Fibroblast of peridontal ligament (primary cell): ENCODE data around the gene SNAI1.

Experiments used
- DNase-seq: peaks from one replicate; pipeline ENCODE4 v3.0.0-alpha.2; 2010; ENCODE audit errors: extremely low read depth

SNAI1 gene

DNA sequence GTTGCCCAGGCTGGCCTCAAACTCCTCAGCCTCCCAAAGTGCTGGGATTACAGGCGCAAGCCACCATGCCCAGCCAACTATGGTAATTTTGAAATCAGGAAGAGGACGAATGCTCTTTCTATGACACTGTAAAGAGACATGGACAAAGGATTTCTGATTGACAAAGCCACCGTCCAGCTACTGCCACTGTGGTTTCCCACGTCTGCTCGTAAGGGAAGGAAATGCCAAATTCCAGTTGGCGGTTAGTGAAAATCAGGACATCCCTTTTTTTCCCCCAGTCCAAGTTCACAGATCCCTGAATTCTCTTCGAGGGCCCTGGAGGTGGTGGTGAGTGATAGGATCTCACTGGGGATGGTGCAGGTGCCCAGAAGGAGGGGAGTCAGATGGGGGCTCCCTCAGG lies 31.2 kb downstream of the SNAI1 start:
- no peak for DNase-seq

DNA sequence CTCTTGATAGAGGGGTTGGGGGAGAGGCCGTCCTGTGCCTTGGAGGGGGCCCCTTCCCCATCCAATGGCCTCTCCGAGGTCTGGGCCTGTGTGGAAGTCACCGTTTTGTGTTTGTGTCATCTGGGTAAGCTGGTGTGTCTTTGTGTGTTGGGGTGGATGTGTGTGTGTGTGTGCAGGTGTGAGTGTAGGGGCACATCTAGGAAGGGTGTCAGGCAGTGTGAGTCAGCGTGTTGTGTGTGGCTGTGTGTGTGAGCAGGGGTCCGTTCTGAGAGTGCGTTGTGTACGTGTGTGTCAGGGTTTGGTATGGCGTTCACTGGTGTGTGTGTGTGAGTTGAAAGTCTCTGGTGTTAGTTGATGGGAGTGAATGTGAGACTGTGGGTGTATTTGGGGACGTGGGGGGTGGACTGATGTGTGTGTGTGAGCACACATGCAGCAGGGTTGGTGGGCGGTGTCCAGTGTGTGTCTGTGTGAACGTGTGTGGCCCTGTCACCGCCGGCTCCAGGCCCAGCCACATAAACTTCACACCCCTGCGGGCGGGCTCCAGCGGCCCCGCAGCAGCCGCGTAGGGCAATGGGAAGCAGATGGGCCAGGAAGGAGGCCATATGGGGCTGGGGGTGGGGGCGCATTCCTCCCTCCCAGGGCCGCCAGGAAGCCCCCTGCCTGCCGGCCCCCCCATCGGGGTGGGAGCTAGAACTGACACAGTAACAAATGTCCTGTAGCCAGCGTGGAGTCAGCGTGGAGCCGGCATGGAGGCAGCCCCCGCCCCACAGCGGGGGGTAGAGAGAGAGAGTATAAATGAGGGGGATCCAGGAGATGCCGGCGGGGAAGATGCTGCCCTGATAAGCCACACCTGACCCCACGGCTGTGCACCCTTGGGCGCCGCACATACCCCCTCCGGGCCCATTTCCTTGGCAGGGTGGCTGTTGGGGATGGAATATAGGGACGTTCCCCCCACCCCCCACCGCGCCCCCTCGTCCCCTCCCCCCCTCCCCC lies 32.1 kb downstream of the SNAI1 start:
- DNase-seq: no peak

DNA sequence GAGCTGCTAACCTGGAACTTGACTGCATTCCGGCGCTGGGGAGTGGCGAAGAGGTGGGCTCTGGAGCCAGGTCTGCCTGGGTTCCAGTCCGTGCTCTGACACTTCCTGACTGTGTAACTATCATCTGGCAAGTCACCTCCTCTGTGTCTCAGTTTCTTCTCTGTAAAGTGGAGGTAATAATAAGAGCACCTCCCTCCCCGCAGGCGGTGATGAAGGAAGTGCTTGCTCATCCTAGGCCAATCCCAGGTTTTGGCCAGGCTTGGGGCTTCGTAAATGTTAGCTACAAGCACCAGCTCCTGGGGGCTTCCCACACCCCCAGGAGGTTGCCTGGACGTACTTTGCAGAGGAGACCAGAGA lies 32.8 kb downstream of the SNAI1 start:
- no peak for DNase-seq

DNA sequence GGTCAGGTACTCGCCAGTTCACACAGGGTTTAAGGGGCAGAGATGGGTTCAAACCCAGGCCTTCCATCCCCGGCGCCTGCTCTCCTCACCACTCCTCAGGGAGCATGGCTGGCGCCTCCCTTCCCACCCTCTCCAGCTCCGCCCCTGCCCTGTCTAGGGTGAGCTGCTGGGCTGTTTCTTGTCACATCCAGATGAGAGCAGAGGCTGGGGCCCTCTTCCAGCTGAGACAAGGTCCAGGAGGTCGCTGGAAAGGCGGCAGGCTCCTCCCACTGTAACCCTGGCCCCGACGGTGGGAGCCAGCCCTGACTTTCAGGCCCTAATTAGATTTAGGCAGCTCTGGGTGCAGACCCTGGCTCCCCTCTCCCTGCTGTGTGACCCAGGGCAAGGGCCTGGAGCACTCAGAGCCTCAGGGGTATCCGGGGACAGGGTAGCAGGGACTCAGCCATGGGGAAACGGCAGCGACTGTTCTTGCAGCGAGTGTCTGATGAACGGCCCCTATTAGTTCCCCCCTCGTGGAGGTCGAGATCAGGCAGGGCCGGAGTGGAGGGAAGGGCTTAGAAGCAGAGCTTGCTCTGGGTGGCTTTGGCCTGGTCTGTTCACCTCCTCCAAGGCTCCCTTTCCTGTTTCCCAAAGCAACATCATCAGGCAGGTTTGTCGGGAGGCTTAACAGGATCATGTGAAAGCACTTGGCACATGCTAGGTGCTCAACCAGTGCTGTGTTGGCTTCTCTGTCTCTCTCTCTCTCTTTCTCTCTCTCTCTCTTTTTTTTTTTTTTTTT lies 33.4 kb downstream of the SNAI1 start:
- no peak for DNase-seq

DNA sequence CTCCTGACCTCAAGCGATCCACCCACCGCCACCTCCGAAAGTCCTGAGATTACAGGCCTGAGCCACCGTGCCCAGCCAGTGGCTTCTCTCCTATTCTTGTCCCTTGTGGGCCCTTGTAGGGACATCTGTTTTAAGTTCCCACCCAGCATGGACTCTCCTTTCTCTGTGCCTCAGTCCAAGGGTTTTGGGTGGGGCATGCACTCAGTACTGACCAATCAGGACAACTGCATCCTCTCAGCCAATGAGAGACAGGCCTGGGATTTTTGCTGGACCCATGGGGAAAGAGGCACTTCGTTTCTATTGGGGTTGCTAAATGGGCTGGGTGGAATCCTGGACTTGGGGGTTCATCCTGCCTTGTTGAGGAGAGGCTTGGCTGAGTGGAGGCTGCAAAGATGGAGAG lies 34.4 kb downstream of the SNAI1 start:
- no peak for DNase-seq

DNA sequence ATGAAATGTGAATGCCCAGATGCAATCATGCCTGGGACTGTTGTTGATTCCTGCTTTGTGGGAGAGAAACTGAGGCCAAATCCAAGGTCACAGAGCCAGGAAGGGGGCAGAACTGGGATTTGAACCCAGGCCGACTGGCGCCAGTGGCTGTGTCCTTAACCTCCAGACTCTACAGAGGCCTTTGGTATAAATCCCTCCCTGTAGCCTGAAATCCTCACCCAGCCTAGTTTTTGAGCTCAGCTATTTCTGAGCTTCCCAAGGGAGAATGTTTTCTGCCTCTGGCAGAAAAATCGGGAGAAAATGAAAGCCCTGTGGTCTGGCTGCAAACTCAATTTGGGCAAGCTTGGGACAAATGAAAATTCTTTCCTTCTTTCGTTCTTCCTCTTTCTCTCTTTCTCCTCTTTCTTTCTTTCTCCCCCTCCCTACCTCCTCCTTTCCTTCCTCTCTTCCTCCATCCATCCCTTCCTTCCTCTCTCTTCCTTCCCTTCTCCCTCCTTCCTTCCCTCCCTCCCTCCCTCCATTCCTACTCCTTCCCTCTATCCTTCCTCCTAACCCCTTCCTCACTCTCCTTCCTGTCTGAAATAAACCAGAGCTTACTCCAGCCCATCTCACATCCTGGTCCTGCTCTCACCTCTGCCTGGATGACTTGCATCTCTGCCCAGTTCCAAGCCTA lies 34.9 kb downstream of the SNAI1 start:
- peak; percentile 85 for DNase-seq

DNA sequence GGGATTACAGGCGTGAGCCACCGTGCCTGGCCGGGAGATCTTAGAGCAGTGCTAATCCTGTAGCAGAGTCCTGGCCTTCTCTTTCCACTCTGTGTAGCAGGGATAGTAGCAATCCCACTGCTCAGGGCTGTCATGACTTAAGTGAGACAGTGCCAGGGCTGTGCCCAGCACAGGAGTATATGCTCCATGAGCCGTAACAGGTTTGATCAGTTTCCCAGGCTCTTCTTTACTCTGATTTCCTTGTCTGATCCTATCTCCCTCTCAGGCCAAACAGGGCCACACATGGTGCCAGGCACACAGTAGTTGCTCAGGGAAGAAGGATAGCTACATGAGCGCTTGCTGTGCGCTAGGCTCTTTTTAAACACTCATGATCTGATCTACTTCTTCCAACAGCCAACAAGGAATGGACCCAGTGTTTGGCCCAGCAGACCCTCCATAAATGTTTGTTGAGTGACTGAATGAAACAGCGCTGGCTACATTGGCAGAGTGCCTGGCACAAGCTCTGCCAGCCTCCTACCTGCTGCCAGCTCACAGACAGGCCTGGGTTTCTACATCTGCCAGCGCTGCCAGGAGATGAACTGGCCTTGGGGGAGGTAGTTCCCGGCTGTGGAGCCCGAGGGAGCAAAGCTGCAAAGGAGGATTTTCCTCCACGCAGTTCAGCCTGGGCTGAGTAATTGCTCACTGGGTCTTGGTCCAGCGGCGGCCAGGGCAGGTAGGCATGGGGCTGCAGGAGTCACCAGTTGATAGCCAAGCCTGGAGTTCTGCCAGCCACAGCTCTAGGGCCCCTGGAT lies 36.9 kb downstream of the SNAI1 start:
- no peak for DNase-seq

DNA sequence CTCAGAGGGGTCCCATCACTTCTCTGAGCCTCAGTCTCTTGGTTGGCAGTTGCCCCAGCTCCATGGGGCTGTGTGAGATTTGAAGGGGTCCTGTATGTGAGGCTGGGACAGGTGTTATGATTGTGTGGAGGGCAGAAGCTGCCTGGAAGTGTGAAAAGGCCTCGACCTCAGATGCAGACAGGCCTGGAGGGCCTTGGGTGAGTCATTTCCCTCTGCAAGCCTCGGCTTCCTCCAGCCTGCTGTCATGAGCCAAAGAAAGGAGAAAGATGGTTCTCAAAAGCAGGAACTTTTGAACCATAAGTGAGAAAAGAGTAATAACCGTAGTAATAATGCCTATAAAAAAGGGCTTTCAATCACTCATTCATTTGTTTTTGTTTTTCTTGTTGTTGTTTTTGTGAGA lies 37.5 kb downstream of the SNAI1 start:
- DNase-seq: no peak

DNA sequence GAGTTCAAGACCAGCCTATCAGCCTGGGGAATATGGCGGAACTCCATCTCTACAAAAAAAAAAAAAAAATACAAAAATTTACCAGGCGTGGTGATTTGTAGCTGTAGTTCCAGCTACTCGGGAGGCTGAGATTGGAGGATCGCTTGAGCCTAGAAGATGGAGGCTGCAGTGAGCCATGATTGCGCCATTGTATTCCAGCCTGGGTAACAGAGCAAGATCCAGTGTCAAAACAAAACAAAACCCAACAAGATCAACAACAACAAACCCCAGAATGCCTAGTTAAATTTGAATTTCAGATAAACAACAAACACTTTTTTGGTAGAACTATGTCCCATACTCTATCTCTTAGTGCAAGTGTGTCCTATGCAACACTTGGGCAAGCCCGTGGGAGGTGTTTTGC lies 39.9 kb downstream of the SNAI1 start:
- no peak for DNase-seq

DNA sequence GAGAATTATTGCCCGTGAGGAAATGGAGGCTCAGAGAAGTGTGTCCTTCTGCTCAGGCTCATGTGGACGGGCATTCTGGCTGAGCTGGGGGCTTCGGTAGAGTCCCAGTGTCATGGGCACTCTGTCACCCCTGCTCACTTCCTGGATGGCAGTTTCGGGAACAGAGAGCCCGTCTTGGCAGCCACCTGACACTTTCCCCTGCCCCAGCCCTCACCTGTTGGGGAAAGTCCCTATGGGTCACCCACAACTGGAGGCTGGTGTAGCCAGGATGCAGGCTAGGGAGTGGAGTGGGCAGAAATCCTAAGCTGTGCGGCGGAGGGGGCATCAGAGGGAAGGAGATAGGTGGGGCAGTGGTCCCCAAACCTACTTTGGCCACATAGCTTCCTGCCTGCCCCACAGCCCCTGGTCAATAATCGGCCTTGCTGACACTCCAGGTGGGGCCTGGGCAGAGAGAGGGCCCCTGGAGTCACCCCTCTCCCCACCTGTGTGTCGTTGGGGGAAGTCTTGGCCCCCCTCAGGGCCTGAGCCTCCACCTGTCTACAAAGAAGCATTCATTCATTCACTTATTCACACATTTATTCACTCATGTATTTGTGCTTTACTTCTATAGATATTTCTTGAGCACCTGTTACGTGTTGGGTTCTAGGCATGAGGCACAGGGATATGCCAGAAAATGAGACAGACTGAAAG lies 40.5 kb downstream of the SNAI1 start:
- no peak for DNase-seq

DNA sequence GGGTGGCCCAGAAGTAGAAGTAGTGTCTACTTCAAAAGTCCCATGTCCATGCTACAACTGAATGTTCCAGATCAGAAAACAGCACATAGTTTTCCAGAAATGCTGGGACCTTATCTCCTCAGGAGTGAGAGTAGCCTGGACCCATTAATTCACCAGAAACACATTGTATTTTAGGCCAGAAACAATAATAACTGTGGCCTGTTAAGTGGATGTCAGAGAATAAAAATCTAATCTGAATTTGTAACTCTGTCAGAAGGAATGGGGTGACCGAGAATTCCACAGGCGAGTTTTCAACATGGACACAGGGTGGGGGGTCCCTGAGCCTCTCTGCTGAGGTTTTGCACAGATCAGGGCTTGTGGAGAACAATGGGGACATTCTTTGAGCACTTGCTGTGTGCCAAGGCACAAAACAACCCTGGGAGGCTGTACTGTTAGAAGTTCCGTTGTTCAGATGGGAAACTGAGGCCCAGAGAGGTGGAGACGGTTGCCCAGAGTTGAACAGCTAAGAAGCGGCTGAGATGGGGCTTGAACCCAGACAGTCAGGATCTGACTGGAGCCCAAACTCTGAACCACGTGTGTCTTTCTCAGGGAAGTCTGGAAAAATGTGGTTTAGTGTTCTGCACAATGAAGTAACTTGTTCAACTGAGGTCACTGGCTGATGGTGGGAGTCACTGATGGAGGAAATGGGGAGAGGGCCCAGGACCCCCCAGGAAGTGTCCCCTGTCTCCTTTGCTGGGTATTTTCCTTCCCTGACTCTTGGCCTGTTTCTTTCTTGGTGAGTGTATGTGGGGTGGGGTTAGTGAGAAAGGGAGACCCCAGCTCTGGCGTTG lies 44.2 kb downstream of the SNAI1 start:
- no peak for DNase-seq

DNA sequence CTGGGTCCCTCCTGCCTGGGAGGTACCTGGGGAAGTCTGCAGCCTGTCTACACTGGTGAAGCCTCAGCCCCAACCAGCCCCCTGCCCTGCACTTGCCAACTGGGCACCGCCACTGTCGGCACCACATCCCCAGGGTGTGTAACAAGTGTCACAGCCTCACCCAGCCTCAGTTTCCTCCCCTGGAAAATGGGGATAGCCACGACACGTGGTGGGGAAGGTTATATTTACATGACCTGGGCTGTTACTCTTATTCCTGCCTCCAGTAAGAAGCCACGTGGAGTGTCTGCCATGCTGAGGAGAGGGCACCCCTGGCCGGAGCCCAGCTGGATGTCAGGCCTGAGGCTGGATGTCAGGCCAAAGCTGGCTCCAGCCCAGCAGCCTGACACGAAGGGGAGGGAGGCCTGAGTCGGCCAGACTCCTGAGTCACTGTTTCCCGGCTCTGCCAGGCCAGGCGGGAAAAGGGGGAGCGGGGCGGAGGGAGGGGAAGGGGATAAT lies 44.9 kb downstream of the SNAI1 start:
- peak; percentile 83 for DNase-seq

DNA sequence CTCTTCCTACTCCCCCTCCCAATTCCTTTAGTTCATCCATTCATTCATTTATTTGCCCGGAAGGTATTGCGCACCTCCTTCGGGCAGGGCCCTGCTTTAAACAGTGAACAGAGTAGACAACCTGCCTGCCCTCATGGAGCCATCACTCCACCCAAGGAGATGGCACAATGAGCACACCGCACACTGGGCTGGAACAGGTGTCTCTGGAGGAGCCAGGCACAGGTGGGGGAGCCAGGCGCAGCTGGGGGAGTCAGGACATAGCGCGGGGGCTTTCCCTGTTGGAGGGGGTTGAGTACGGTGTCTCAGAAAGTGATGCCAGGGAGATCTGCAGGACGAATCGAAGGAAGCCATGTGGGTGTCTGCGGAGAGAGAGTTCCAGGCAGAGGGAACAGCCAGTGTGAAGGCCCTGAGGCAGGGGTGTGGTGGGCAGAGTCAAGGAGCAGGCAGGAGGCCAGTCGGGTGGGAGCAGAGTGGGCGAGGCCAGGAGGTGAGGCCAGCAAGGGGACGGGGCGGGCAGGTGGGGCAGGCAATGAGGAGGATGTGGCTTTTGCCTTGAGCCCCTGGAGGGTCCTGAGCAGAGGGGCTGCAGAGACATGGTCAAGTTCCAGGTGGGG lies 46.4 kb downstream of the SNAI1 start:
- DNase-seq: no peak

DNA sequence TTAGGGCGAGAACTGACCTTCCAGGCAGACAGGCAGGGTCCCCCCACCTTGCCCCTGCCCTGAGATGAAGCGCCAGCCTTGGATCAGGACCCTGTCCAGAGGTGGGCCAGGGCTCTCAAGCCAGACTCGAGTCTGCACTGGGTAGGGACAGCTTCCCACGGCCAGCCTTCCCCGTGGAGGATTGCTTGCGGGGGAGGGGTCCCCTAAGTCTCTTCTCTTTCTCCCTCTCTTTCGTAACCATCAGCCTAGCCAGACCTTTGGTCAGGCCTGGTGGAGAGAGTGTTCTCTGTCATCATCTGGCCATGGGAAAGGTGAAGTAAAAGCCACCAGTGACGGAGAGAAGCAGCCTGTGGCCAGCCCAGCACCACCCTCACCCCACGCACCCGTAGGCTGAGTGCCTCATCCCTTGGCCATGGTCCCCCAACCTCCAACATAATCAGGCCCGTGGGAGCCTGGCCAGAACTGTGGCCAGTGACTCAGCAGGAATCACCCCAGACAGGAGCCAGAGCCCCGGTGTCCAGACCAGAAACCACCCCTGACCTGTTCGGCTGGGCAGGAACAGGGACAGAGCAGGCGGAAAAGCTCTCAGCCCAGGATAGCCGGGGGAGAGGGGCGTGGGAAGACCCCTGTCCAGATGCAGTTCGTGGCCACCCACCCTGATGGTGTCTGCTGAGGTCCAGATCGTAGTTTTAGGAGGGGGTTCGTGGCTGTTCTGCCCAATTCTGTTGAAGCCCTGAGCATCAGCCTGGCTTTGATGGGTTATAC lies 47.1 kb downstream of the SNAI1 start:
- peak; percentile 91 for DNase-seq

DNA sequence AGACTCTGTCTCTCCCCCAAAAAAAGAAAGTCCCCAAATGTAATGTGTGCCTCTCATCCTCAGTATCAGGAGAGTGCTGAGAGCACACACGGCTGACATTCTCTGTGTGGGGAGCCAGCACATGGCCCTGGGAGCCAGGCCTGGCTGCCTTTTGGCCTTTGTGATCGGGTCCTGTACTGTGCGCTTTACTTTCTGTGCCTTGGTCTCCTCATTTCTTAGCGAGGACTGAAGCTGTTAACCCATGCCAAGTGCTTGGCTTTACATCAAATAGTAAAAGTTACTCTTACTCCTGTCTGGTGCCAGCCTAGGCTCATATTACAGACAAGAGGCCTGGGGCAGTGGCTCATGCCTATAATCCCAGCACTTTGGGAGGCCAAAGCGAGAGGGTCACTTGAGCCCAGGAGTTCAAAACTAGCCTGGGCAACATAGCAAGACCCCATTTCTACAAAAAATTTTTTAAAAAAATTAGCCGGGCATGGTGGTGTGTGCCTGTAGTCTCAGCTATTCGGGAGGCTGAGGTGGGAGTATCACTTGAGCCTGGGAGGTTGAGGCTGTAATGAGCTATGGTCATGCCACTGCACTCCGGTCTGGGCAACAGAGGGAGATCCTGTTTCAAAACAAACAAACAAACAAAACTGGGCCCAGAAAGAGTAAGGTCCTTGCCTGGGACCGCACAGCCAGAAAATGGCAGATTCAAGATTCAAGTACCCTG lies 50.3 kb downstream of the SNAI1 start:
- no peak for DNase-seq

DNA sequence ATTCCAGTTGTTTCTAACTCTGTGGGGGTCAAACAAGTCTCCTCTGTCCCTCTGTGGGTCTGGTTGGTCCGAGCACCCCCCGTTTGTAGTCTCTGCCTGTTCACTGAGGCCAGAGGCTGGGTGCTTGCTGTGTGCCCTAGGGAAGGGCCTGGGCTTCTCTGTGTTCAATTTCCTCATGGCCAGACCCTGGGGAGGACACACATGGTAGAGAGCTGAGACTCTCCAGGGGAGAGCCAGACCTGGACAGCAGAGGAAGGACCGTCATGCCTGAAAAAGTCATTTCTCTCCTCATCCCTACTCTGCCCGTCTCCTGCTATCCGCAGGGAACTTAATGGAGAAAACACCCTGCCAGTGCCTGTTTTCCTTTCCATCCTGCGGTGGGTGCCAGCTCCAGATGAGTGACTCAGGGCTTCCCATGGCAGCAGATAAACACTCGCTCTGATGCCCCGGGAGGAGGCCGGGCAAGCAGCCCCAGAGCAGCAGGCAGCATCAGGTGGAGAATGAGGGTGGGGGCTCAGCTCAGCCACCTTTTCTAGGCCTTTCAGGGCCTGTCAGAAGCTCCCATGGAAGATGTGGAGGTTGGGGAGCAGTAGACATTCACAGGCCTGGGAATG lies 51.9 kb downstream of the SNAI1 start:
- DNase-seq: peak; percentile 62

DNA sequence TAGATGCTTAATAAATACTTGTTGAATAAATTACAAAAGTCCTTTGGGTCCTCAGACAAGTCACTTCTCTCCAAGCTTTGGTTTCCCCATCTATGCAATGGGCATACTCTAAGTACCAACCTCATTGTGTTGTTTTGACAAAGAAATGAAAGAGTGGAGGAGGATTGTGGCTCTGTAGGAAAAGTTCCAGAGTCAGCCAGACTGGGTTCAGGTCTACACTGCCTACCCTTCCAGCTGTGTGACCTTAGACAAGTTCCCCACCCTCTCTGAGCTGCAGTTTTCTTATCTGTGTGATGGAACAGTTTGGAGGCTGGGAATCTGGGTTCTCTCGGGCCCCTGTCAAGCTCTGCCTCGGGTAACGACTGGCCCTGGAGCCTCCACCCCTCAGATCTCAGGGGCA lies 53.9 kb downstream of the SNAI1 start:
- DNase-seq: no peak

DNA sequence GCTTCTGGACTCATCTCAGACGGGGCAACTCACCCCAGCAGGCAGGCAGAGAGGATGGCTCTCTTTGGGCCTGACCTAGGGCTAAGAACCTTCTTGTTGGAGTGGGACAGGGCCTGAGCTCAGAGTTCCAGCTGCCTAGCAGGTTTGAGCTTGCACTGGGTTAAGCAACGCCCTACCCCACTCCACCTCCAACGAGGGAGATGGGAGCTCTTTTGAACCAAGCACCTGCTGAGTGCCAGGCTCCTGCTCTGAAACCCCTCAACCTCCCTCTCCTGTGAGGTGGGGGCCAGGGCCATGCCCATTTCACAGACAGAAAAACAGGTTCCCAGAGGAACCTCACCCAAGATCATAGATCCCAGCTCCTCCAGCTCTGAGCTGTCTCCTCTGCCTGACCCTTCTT lies 54.3 kb downstream of the SNAI1 start:
- DNase-seq: no peak
